ENCODE data around the gene RIMS4.

- TF ChIP-seq CTCF (IDR thresholded peaks at IDR 0.05; ENCODE audit: low read length) (no peak), EZH2phosphoT487 (IDR thresholded peaks at IDR 0.05; ENCODE audit: low read length) (no peak), EZH2 (optimal IDR thresholded peaks at IDR 0.05; ENCODE audit: low read depth, low read length) (no peak)
Measured at GRCh38 chr20:44732327-44732726, 78.0 kb downstream of the RIMS4 start.

Data from MM.1S (cell line).